ENCODE measurements around the gene CNN1.

DNA sequence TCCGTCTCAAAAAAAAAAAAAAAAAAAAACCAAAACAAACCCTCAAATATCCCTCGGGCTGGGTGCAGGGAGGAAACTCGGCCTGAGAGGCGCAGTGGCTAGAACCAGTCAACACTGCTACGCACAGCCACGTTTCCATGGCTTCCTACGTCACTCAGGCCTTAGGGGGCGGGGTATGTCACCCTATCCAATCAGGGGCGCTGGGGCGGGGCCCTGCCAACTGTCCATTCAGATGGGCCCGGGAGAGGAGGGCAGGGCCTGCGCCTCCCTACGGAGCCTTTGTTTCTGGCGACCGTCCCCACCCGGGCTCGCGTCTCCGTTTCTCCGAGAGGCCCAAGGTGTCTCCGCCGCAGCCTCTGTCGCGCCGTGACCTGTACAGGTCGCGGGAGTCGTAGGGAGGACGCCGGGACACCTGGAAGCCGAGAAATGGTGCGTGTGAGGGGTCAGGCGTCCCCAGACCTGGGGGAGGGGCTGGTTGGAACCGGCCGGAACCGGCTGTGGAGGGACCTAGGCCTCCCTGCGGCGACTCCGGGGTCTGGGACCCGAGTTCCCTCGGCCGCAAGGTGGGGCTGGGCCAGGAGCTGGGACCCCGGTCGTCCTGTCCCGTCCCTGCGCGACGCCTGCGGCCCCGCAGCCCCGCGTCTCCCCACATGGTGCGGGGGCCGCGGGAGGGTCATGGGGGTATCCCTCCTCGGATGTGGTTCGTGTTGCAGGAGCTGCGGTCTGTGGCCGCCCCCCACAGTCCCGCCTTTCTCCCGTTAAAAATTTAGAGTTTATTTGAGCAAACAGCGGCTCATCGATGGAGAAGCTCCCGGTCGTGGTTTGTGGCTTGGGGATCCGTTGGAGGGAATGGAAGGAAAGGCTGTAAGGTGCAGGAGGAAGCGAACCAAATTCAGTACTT is 58.8 kb downstream of the CNN1 start, which contains the start of gene ZNF627:
- TF ChIP-seq POLR2AphosphoS5 (IDR thresholded peaks at IDR 0.05) (peak; percentile 47 to 90 (median 66)), POLR2A (IDR thresholded peaks at IDR 0.05) (peak in 1 of 2 donors; percentile 87)
- TF ChIP-seq, protein P1, sequence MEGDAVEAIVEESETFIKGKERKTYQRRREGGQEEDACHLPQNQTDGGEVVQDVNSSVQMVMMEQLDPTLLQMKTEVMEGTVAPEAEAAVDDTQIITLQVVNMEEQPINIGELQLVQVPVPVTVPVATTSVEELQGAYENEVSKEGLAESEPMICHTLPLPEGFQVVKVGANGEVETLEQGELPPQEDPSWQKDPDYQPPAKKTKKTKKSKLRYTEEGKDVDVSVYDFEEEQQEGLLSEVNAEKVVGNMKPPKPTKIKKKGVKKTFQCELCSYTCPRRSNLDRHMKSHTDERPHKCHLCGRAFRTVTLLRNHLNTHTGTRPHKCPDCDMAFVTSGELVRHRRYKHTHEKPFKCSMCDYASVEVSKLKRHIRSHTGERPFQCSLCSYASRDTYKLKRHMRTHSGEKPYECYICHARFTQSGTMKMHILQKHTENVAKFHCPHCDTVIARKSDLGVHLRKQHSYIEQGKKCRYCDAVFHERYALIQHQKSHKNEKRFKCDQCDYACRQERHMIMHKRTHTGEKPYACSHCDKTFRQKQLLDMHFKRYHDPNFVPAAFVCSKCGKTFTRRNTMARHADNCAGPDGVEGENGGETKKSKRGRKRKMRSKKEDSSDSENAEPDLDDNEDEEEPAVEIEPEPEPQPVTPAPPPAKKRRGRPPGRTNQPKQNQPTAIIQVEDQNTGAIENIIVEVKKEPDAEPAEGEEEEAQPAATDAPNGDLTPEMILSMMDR (IDR thresholded peaks at IDR 0.05) = peak; percentile 12 to 21
